HG03469 (cell line): ENCODE data around the gene C22orf42.
"Not testable (repeated sequence)": the region's sequence is repeated elsewhere in the genome, so short reads cannot be mapped to it uniquely, and the experiment has no call there.

ENCODE experiments used
- ATAC-seq: cut with Tn5 transposase; IDR thresholded peaks from one replicate; pipeline ENCODE4 v1.9.1; 2021; ENCODE audit warnings: mild to moderate bottlenecking, moderate library complexity, moderate number of reproducible peaks; ENCODE audit not compliant: unreplicated experiment

The C22orf42 gene

GRCh38 chr22:32158712-32159533 lies at the start of gene C22orf42:
Gene C22orf42 (minus strand): TSS chr22:32159303. CDS start chr22:32159215, 88 bp downstream.
- ATAC-seq = no peak

DNA sequence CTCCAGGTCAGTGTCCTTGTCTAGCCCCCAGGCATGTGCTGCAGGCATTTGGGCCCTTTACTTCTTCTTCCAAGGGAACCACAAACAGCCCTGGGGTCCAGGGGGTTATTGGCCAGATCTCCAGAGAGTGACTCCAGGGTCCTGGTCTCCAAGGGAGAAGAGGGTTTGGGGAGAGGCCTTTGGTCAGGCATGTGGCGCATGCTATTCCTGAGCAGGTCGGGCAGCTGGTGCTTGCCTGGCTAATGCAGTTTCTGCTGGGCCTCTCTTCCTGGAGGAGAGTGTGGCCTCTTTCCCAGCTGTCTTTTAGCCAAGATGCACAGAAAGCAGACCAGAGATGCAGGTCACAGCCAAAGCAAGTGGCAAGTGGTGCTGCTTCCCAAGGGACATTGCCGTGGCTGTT lies 49.6 kb upstream of the C22orf42 start:
- ATAC-seq = no peak

DNA sequence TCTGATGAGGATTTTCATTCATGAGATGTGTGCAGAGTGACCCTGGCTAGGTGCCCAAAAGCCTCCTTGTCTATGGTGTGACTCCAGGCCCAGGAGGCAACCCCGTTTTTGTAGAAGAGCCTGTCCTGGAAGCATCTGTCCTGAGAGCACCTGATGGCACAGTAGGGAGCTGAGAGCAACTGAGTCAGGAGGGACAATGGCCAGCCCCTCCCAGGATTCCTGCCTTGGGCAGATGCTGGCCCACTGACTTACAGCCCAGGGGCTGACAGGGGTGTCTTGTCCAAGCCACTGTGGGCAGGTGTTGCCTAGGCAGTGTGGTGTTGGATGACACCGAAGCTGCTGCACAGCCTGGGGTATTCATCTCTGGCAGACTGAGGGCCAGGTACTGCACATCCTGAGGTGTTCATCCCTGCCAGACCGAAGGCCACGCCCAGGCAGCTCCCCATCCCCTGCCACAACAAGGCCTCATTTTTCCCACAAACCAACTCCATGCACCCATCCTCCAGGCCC lies 48.9 kb upstream of the C22orf42 start:
- ATAC-seq = no peak

DNA sequence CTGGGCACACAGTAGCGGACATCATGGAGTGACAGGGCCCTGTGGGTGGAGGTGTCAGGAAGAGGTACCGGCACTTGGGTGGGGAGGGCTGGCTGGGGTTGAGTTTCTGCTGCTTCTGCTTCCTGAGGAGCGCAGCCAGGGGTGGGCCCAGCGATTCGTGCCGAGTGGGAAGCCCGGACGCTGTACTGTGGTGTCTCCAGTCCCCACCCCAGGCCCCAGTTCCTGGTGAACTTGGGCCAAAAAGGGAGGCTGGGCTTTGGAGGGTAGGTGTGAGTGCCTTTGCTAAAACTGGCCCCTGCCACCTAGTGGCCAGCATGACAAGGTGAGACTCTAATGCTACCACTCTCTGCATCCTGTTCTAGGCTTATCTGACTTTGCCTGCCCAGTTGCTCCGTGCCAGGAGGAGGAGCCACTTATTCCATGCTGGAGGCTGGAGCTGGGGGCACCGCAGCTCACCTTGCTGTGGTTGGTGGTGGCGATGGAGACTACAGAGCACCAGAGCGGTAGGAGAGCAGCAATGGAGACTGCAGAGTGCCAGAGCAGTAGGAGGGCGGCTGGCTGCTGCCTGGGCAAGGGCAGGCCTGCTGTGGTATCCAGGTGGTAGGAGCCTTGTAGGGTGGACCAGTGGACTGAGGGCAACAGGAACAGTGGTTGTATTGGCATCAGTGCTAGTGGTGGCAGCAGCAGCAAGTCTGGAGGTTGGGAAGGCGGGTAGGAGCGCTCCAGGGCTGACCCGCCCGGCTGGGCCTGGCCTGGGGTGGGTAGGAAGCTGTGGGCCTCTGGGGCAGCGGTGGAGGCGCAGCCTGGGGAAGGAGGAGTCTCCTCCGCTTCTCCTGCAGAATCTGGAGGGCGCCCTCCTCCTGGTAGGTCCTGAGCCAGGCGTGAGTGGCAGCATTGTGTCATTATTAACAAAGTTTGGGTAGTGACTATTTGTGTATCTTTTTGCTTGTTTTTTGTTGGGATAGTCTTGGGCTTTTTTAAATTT lies 48.0 kb upstream of the C22orf42 start:
- no peak for ATAC-seq

GRCh38 chr22:32205974-32206773 lies 47.1 kb upstream of the C22orf42 start:
- no peak for ATAC-seq

GRCh38 chr22:32204856-32205722 lies 46.0 kb upstream of the C22orf42 start, which contains the start of gene RFPL2:
Gene RFPL2 (minus strand): TSS chr22:32205073. CDS start chr22:32202451, 2,622 bp downstream.
- no peak for ATAC-seq

- ATAC-seq = no peak
These were observed 45.1 kb upstream of the C22orf42 start for GRCh38 chr22:32204040-32204855.

- ATAC-seq = no peak
These were observed 44.3 kb upstream of the C22orf42 start for GRCh38 chr22:32203181-32204039.

- no peak for ATAC-seq
These were observed 43.6 kb upstream of the C22orf42 start for GRCh38 chr22:32202539-32203180.

DNA sequence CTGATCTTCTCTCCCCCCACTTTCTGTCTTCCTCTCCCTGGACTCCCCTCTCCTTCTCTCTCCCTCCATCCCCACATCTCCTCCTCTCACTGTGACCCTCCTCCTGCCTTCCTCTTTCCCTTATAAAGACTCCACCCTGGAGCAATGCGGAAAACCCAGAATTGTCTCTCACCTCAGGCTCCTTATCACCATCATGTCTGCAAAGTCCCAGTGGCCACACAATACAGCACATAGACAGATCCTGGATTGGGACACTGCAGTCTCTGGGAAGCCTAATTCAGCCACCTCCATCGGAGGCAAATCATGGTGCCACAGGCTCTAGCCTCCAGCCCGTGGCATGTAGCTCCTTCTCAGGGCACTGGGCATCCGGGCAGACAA lies 43.0 kb upstream of the C22orf42 start:
- no peak for ATAC-seq

DNA sequence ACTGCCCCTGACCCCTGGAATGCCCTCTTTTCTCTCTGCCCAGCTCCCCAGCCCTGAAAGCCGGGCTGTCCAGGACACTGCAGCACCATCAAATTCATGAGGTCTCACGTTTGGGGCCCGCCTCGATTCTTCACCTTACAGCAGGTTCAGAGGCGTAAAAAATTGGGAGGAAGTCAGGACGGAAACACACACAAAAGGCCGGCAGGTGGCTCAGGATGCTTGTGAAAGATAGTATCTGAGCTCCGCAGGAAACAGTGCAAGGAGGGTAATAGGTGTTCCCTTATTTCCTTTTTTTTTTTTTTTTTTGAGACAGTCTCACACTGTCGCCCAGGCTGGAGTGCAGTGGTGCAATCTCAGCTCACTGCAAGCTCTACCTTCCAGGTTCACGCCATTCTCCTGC lies 41.6 kb upstream of the C22orf42 start:
- ATAC-seq = no peak

DNA sequence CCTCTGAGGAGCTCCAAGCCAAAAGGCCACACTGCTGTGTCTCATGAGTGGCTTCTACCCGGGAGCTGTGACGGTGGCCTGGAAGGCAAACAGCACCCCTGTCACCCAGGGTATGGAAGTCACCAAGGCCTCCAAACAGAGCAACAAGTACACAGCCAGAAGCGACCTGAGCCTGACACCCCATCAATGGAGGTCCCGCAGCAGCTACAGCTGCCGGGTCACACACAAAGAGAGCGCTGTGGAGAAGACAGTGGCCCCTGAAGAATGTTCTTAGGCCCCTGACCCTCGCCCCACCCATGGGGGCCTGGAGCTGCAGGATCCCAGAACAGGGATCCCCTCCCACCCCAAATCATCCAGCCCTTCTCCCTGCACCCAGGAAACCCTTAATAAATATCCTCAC lies 40.9 kb upstream of the C22orf42 start:
- no peak for ATAC-seq

DNA sequence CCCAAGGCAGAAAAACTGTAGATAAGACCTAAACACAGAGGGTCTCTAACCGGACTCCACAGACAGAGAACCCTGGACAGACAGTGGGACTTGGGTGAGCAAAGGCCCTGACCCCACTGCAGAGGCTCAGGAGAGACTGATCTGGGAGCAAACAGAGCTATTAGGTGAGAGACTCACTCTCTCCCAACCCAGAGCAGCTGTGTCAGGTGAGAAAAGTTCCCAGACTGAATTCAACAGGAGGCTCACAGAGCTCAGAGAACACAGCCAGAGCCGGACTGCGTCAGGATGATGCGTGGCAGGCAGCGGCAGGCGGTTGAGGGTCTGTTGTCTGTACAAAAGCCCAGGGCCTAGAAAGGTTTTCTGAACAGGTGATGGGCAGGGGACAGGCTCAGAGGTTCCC lies 40.2 kb upstream of the C22orf42 start:
- ATAC-seq = no peak

- ATAC-seq = not testable (repeated sequence)
These were observed 38.6 kb upstream of the C22orf42 start for GRCh38 chr22:32197553-32198226.

- ATAC-seq = not testable (repeated sequence)
These were observed 36.8 kb upstream of the C22orf42 start for GRCh38 chr22:32195900-32196299.

DNA sequence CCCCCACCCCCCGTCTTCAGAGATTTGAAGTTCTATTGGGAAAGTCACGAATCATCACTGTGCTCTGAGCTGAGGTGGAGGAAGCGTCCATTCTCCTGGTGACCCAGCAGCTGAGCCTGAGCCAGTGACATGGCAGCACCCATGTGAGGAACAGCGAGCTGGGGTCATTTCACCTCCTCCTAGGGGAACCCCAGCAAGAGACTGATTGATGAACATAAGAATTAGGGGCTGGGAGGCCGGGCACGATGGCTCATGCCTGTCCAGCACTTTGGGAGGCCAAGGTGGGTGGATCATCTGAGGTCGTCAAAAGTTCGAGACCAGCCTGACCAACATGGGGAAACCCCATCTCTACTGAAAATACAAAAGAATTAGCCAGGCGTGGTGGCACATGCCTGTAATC lies 34.2 kb upstream of the C22orf42 start:
- not testable (repeated sequence) for ATAC-seq

DNA sequence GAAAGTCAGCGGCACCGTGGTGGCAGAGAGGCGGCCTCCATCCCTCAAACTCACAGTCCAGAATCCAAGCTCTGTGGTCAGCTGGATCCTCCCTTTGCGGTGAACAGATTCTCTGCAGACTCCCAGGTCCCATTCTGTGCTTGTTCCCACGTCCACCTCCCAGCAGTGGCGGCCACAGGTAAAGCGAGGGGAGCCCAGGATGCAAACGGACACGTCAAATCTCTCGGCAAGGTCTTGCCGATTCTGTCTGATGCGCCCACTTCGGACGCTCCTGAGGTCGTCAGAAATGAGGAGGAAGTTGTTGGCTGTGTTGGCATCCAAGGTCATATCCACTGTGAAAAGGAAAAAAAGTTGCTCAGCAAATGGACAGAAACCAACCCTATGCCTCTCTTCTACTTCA lies 31.9 kb upstream of the C22orf42 start:
- not testable (repeated sequence) for ATAC-seq
